GM15510 (cell line): Measurements from ENCODE around the gene PACRG.

ENCODE experiments used
- POLR2A ChIP-seq: IDR thresholded peaks from 3 replicates; pipeline ENCODE4 v1.6.1; 2011; ENCODE audit warnings: borderline replicate concordance; ENCODE audit not compliant: insufficient read length; ENCODE audit errors: extremely low read depth

The PACRG gene

GRCh38 chr6:162907876-162908481, 180.2 kb downstream of the PACRG start:
- no peak for TF ChIP-seq POLR2A

DNA sequence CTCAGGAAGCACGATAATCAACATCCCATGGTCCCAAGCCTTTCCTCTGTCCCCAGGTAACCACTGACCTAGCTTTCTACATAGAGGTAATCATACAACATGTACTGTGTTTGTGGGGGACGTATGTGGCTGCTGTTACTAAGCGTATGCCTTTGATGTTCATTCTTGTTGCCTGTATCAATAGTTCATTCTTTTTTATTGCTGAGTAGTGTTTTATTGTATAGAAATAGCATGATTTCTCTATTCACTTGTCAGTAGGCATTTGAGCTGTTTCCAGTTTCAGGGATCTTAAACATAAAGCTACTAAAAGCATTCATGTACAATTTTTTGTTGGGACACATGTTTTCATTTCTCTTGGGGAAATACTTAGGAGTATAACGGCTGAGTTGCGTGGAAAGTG, 185.4 kb downstream of the PACRG start:
- no peak for TF ChIP-seq POLR2A

DNA sequence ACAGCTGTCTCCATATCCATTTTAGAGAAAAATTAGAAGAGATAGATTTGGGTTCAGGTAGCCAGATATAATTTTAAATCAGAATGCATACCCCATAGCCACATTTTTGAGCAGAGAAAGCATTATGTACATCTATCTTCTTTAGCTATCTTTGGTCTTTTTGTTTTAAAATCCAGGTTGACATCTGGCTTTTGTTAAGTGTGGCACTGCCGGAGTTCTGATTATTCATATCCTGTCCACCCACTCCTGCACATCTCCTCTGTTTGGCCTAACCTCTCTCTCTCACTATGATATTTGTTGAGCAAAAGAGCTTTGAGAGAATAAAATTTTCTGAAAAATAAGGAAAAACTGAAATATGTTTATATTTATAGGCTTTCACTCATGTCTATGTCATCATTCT, 189.7 kb downstream of the PACRG start:
- no peak for TF ChIP-seq POLR2A

DNA sequence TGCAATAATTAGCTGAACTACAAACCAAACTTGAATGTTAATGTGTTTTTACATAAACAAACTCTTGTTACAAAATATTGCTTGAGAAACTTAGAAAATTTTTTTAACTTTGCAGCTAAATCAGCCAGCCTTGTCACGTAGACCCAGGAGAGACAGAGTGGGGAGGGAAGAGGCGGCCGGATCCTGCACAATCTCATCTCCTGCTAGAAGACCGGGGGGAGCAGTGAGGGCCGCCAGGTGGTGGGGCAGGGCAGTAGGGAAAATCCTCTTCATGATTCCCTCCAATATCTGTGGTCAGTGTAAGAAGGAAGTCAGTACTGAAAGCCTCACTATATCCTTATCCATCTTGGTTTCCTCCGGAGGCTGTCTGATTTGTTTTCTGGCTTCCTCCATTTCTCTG, 193.3 kb downstream of the PACRG start:
- TF ChIP-seq POLR2A, result no peak

GRCh38 chr6:162921510-162922040, 193.8 kb downstream of the PACRG start:
- TF ChIP-seq POLR2A, result no peak

DNA sequence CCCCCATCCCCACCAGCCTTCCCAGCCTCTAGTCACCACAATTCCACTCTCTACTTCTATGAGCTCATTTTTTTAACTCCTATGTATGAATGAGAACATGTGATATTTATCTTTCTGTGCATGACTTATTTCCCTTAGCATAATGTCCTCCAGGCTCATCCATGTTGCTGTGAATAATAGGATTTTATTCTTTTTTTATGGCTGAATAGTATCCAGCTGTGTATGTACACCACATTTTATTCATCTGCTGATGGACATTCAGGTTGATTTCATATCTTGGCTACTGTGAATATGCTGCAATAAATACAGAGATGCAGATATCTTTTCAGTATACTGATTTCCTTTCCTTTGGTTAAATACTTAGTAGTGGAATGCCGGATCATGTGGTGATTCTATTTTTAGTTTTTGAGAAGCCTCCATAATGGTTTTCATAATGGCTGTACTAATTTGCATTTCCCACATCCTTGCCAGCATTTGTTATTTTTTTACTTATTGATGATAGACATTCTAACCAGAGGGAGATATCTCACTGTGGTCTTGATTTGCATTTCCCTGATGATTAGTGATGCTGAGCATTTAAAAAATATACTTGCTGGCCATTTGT, 194.9 kb downstream of the PACRG start:
- no peak for TF ChIP-seq POLR2A

DNA sequence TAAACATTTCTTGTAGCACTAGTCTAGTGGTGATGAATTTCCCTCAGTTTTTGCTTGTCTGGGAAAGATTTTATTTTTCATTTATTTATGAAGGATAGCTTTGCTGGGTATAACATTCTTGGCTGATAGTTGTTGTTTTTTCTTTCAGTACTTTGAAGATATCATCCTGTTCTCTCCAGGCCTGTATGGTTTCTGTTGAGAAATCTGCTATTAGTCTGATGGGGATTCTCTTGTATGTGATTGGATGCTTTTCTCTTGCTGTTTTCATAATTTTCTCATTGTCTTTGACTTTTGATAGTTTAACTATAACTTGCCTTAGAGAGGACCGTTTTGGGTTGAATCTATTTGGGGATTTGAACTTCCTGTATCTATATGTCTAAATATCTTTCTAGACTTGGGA, 207.1 kb downstream of the PACRG start:
- no peak for TF ChIP-seq POLR2A

GRCh38 chr6:162940426-162940825, 212.7 kb downstream of the PACRG start:
- no peak for TF ChIP-seq POLR2A

GRCh38 chr6:162941128-162941527, 213.4 kb downstream of the PACRG start:
- no peak for TF ChIP-seq POLR2A

DNA sequence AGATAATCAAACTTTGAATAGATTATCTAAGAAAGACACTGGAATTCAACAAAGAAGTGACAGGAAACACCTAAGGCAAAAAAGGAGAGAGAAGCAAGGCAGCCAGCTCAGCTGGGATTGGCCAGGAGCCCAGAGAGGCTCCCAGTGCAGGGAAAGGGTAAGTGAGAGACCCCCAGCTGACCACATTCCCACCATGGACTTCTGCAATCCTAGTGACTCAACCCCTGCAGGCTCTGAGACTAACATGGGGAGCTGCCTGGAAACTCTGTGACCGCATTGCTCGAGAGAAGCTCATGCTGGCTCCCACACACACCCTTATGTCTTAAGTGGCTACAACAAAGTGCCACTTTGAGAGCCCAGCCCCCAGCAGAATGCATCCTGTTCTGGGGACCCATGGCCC, 215.1 kb downstream of the PACRG start:
- no peak for TF ChIP-seq POLR2A

DNA sequence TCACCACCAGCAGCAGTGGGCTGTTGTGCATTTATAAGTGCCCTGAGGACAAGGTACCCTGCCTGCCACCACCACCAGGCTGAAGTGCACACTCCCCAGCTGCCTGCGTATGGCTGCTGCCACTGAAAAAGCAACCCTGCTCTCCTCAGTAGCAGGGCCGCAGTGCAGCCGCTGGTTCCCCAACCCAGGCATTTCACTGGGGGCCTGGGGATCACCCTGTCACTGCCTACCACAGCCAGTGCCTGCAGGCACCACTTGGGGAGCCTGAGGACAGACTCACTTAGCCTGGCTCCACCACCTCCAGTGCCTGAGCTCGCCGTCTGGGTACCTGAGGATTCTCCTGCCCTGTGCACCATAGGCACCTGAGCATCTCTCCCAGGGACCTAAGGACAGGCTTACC, 215.6 kb downstream of the PACRG start:
- no peak for TF ChIP-seq POLR2A

DNA sequence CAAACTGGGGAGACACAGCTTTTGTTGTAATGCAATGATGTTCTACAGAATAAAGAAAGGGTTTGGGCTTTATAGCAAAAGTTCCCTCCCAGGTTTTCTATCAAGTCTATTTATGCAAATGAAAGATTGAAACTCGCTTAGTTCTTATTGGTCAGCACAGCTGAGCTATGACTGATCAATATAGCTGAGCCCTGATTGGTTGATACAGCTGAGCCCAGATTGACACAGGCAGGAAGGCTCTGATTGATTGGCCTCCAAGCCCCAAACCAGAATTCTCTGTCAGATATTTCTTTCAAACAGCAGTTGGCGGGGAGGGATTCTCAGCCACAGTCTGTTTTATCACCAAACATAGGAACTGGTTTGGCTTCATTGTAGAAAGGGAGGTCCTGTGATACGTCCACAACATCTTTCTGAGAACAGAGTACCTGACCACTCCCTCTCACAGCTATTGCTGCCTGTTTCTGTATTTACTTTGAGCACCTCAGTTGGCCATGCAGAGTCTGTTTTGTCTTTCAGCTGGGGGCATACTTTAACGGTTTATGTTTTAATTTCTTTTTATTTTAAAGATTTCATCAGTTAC, 223.5 kb downstream of the PACRG start:
- TF ChIP-seq POLR2A, result no peak

DNA sequence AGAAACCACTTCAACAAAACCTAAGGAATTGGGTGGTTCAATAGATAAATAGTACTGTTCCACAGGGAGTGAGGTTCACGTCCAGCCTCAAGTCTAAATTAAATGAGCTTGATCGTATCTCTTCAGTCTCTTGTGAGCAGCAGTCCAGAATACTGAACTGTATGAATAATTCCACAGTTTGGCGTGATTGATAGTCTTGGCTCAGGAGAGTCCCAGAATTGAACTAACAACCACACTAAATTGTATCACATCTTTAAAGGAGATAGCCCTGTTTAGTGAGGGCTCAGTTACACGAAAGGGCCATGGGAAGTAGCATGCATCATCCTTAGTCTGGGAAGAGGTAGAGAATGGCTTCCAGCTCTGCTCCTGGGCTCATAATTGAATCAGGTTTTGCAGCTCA, 224.6 kb downstream of the PACRG start:
- no peak for TF ChIP-seq POLR2A

DNA sequence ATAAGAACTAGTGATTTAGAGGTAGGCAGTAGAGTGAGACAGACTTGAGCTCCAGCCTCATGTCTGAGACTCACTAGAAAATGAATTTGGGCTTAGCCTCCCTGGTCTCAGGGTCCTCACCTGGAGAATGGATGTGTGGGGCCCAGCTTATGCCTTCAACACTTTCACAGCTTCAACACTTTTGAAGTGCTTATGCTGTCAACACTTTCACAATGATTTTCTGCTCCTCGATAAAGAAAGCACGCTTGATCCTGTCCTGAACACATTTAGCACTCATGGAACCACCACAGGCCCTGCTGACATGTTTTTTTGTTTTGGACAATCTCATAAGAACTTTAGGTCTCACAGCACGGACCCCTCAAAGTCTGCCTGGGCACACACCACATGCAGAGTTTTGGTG, 229.3 kb downstream of the PACRG start:
- no peak for TF ChIP-seq POLR2A

DNA sequence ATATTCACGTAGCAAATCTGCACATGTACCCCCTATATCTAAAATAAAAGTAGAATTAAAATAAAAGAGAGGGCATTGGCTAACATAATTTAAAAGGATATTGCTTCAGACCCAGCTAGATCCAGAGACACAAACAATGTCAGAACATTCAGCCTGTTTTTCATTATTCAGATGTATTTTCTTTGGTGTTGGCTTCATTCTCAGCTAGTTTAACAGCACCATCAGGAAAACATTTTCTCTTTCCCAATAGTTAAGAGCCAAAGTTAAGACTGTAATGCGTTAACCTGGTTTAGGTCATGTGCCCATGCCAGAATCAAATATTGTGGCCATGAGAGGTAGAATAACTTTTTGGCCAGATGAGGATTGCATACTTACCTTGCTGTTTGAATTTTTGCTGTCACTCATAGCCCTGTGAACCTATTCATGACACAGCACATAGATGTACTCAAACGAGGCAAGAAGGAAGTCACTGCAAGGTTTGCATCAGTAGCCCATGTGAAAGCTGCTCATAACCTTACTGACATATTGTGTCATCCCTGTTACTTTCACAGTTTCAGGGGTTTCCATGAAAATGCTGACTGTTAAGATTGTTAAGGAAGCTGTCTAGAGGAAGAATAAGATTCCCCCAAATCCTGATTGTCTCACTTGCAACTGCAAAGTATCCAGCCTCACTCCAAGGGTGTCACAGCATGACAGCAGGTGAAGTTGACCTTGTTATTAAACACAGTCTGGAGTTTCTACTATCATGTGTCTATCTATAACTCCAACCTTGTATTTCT, 233.1 kb downstream of the PACRG start:
- no peak for TF ChIP-seq POLR2A
